ENCODE data around the gene APPL1. TPM values are rescaled to one million over a fixed set of nuclear protein-coding genes. Genes with fewer than 3 reads are reported as not detected.

The APPL1 gene
- total RNA-seq, 2 donors from 2014 or later, result 33.5 to 38.1 TPM

Other genes with a start within 250 kb of the APPL1 start
- gene SPATA12, start 167.1 kb upstream of the APPL1 start, total RNA-seq, result not detected
- gene IL17RD, start 62.4 kb upstream of the APPL1 start, total RNA-seq, result 1 to 10 TPM; 3.9 to 5.9 TPM
- gene HESX1, start 27.8 kb upstream of the APPL1 start, total RNA-seq, result under 1 TPM in 1 of 2 donors, not detected in 1; 0.56 TPM
- under 1 TPM in 1 of 2 donors, not detected in 1; 0.41 TPM for gene ASB14, start 65.0 kb downstream of the APPL1 start, total RNA-seq